H9 (cell line): ENCODE results near the gene ABCB1. TPM values are rescaled to one million over a fixed set of nuclear protein-coding genes. Genes with fewer than 3 reads are reported as not detected.

Source experiments
- DNase-seq: peaks from one replicate; pipeline ENCODE4 v3.0.0-alpha.2; 2017
- H2AFZ ChIP-seq: one replicate; pipeline ENCODE4 v1.6.1; 2013; ENCODE audit warnings: mild to moderate bottlenecking, low read length, control low read depth, moderate library complexity
- H2AK5ac ChIP-seq: 2 replicates; pipeline ENCODE4 v1.6.1; 2013; ENCODE audit warnings: low read length, control low read depth, mixed read lengths; ENCODE audit not compliant: insufficient read length
- H2BK120ac ChIP-seq: one replicate; pipeline ENCODE4 v1.6.1; 2013; ENCODE audit warnings: low read depth, mild to moderate bottlenecking, low read length, control low read depth, inconsistent platforms; ENCODE audit not compliant: poor library complexity, severe bottlenecking
- H2BK12ac ChIP-seq: 2 replicates; pipeline ENCODE4 v1.6.1; 2013; ENCODE audit warnings: low read length, control low read depth, mixed read lengths, low read depth; ENCODE audit not compliant: insufficient read length
- H2BK15ac ChIP-seq: 2 replicates; pipeline ENCODE4 v1.6.1; 2013; ENCODE audit warnings: low read depth, low read length, control low read depth
- H2BK20ac ChIP-seq: one replicate; pipeline ENCODE4 v1.6.1; 2013; ENCODE audit warnings: low read depth, mild to moderate bottlenecking, low read length, control low read depth, inconsistent platforms; ENCODE audit not compliant: poor library complexity, severe bottlenecking
- H2BK5ac ChIP-seq: 2 replicates; pipeline ENCODE4 v1.6.1; 2013; ENCODE audit warnings: low read length, control low read depth, mixed read lengths; ENCODE audit not compliant: insufficient read length
- H3K14ac ChIP-seq: 2 replicates; pipeline ENCODE4 v1.6.1; 2013; ENCODE audit warnings: low read length, control low read depth; ENCODE audit not compliant: insufficient read depth
- H3K18ac ChIP-seq: 2 replicates; pipeline ENCODE4 v1.6.1; 2013; ENCODE audit warnings: low read depth, mild to moderate bottlenecking, mixed read lengths, low read length, control low read depth; ENCODE audit not compliant: insufficient read length
- H3K23ac ChIP-seq: 2 replicates; pipeline ENCODE4 v1.6.1; 2013; ENCODE audit warnings: low read length, control low read depth, mixed read lengths, low read depth; ENCODE audit not compliant: insufficient read length
- H3K23me2 ChIP-seq: 2 replicates; pipeline ENCODE4 v1.6.1; 2013; ENCODE audit warnings: low read depth, mild to moderate bottlenecking, mixed read lengths, low read length, control low read depth; ENCODE audit not compliant: insufficient read length, poor library complexity, severe bottlenecking
- H3K27ac ChIP-seq: 2 replicates; pipeline ENCODE4 v1.5.1; 2013; ENCODE audit warnings: low read length, control low read depth, mixed read lengths, low read depth; ENCODE audit not compliant: insufficient read length
- H3K27me3 ChIP-seq: 2 replicates; pipeline ENCODE4 v1.6.1; 2013; ENCODE audit warnings: low read length, control low read depth, inconsistent platforms; ENCODE audit not compliant: insufficient read depth
- H3K4ac ChIP-seq: 2 replicates; pipeline ENCODE4 v1.6.1; 2013; ENCODE audit warnings: low read depth, mild to moderate bottlenecking, control low read depth, inconsistent platforms, low read length, moderate library complexity
- H3K4me1 ChIP-seq: 2 replicates; pipeline ENCODE4 v1.6.1; 2013; ENCODE audit warnings: low read length, control low read depth, inconsistent platforms; ENCODE audit not compliant: insufficient read depth
- H3K4me2 ChIP-seq: 2 replicates; pipeline ENCODE4 v1.6.1; 2013; ENCODE audit warnings: low read length, control low read depth, mixed read lengths; ENCODE audit not compliant: insufficient read length, insufficient read depth
- H3K56ac ChIP-seq: 2 replicates; pipeline ENCODE4 v1.6.1; 2013; ENCODE audit warnings: low read depth, mild to moderate bottlenecking, mixed read lengths, low read length, control low read depth; ENCODE audit not compliant: insufficient read length
- H3K79me1 ChIP-seq: 2 replicates; pipeline ENCODE4 v1.6.1; 2013; ENCODE audit warnings: low read depth, mild to moderate bottlenecking, moderate library complexity, low read length, control low read depth, inconsistent platforms; ENCODE audit not compliant: insufficient read depth, poor library complexity, severe bottlenecking
- H3K79me2 ChIP-seq: 2 replicates; pipeline ENCODE4 v1.6.1; 2013; ENCODE audit warnings: low read length, control low read depth, inconsistent platforms; ENCODE audit not compliant: insufficient read depth
- H3K9ac ChIP-seq: 2 replicates; pipeline ENCODE4 v1.6.1; 2013; ENCODE audit warnings: low read length, control low read depth, mixed read lengths; ENCODE audit not compliant: insufficient read length; ENCODE audit errors: extremely low read depth
- H3K9me3 ChIP-seq: one replicate; pipeline ENCODE4 v1.6.1; 2013; ENCODE audit warnings: low read depth, low read length, inconsistent platforms; ENCODE audit not compliant: control insufficient read depth
- H3T11ph ChIP-seq: one replicate; pipeline ENCODE4 v1.6.1; 2013; ENCODE audit warnings: mild to moderate bottlenecking, low read length, control low read depth, inconsistent platforms
- H4K20me1 ChIP-seq: one replicate; pipeline ENCODE4 v1.6.1; 2013; ENCODE audit not compliant: control insufficient read depth, insufficient read length, insufficient read depth
- H4K5ac ChIP-seq: 2 replicates; pipeline ENCODE4 v1.6.1; 2013; ENCODE audit warnings: low read depth, mild to moderate bottlenecking, mixed read lengths, low read length, control low read depth; ENCODE audit not compliant: insufficient read length
- H4K8ac ChIP-seq: replicated peaks from 2 replicates; pipeline ENCODE4 v1.6.1; 2013; ENCODE audit warnings: low read length, control low read depth, mixed read lengths, low read depth; ENCODE audit not compliant: insufficient read length
- H4K91ac ChIP-seq: 2 replicates; pipeline ENCODE4 v1.6.1; 2013; ENCODE audit warnings: low read depth, mild to moderate bottlenecking, moderate library complexity, mixed read lengths, low read length, control low read depth; ENCODE audit not compliant: insufficient read length
- H3K27ac Mint-ChIP-seq, 3 experiments: 2 replicates in 2 of 3; 3 replicates in 1 of 3; pipeline ENCODE4 v1.8.0; 2020 to 2021; ENCODE audit warnings: mixed read lengths in 3 of 3, mild to moderate bottlenecking in 1 of 3, moderate library complexity in 1 of 3
- H3K27me3 Mint-ChIP-seq: 2 replicates; pipeline ENCODE4 v1.8.0; 2021; ENCODE audit warnings: low read depth, mild to moderate bottlenecking, moderate library complexity, mixed read lengths
- H3K36me3 Mint-ChIP-seq, 3 experiments: 2 replicates in 2 of 3; 3 replicates in 1 of 3; pipeline ENCODE4 v1.8.0; 2020 to 2021; ENCODE audit warnings: low read depth in 3 of 3, mixed read lengths in 3 of 3; ENCODE audit not compliant: insufficient read depth in 1 of 3
- H3K4me1 Mint-ChIP-seq, 2 experiments: 2 replicates each; pipeline ENCODE4 v1.8.0; 2020; ENCODE audit warnings: mixed read lengths in 2 of 2
- H3K4me3 Mint-ChIP-seq, 2 experiments: 2 replicates in 1 of 2; 3 replicates in 1 of 2; pipeline ENCODE4 v1.8.0; 2020 to 2021; ENCODE audit warnings: mild to moderate bottlenecking in 2 of 2, mixed read lengths in 2 of 2, moderate library complexity in 1 of 2
- H3K9me3 Mint-ChIP-seq, 2 experiments: 2 replicates in 1 of 2; 3 replicates in 1 of 2; pipeline ENCODE4 v1.8.0; 2020; ENCODE audit warnings: mild to moderate bottlenecking in 2 of 2, mixed read lengths in 2 of 2, moderate library complexity in 1 of 2
- WGBS: extraction: QIAGEN DNeasy Blood & Tissue Kit; methylation state at CpG from one replicate; pipeline ENCODE4 v1.1.7; 2013; ENCODE audit warnings: missing lambda C conversion rate, low lambda C conversion rate, mixed read lengths; ENCODE audit not compliant: insufficient read length; ENCODE audit errors: extremely low coverage; 5-methylcytosine and 5-hydroxymethylcytosine counted together
- total RNA-seq: library from RNA; stranded (reverse); gene quantifications from 2 replicates; pipeline ENCODE4 v1.2.1, GENCODE V29; 2021
- TF ChIP-seq, protein P1 (sequence below): fragments of 200-600 bp; sonication (generic); conservative IDR thresholded peaks from 3 replicates; pipeline ENCODE4 v1.8.0; 2021; ENCODE audit warnings: antibody characterized with exemption, mild to moderate bottlenecking

The ABCB1 gene
- total RNA-seq, 1 experiment from 2014 or later = 0.33 TPM

DNA sequence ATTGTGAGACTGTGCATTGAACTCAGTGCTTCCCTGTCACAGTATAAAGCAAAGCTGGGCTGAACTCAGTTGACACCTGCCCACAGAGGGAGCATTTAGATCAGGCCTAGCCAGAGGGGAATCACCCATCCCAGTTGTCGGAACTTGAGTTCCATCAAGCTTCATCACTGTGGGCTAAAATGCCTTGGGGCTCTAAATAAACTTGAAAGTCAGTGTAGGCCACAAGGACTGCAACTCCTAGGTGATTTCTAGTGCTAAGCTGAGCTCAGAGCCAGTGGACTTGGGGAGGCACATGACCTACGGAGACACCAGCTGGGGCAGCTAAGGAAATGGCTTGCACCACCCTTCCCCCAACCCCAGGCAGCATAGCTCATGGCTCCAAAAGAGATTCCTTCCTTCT is 117.6 kb downstream of the ABCB1 start:
- Histone ChIP-seq H2BK5ac (no peak overlapping the region), H3K27me3 (no peaks in the 10 kb centered on the region)
- no peak overlapping the region for H3K4me3 Mint-ChIP-seq

More for the DNA sequence above, 117.6 kb downstream of the ABCB1 start:
- H3K4me1 Mint-ChIP-seq = no peaks in the 10 kb centered on the region
- no peaks in the 10 kb centered on the region for H3K9me3 Mint-ChIP-seq
- Histone ChIP-seq H2AFZ (no peak overlapping the region), H3K27ac (no peak overlapping the region), H3K18ac (no peak overlapping the region), H3K4ac (no peak overlapping the region), H3K4me1 (no peaks in the 10 kb centered on the region), H4K5ac (no peak overlapping the region), H4K91ac (no peak overlapping the region), H2BK12ac (no peak overlapping the region), H3K9ac (no peak overlapping the region), H3K56ac (no peak overlapping the region), H2AK5ac (no peak overlapping the region), H3T11ph (no peak overlapping the region), H3K4me2 (no peak overlapping the region), H2BK120ac (no peak overlapping the region), H3K79me2 (no peaks in the 10 kb centered on the region), H3K23ac (no peak overlapping the region), H2BK15ac (no peak overlapping the region), H3K23me2 (no peaks in the 10 kb centered on the region), H3K9me3 (no peaks in the 10 kb centered on the region), H2BK20ac (no peak overlapping the region), H3K79me1 (no peaks in the 10 kb centered on the region), H4K20me1 (no peaks in the 10 kb centered on the region), H3K14ac (no peak overlapping the region), H4K8ac (no peak overlapping the region)
- no CpG with 5 or more reads among the region's 2 CpGs for WGBS
- peaks cover 3% of the 10 kb centered on the region; the same call in 1 of the 2 replicates for H3K27me3 Mint-ChIP-seq
- TF ChIP-seq, protein P1, sequence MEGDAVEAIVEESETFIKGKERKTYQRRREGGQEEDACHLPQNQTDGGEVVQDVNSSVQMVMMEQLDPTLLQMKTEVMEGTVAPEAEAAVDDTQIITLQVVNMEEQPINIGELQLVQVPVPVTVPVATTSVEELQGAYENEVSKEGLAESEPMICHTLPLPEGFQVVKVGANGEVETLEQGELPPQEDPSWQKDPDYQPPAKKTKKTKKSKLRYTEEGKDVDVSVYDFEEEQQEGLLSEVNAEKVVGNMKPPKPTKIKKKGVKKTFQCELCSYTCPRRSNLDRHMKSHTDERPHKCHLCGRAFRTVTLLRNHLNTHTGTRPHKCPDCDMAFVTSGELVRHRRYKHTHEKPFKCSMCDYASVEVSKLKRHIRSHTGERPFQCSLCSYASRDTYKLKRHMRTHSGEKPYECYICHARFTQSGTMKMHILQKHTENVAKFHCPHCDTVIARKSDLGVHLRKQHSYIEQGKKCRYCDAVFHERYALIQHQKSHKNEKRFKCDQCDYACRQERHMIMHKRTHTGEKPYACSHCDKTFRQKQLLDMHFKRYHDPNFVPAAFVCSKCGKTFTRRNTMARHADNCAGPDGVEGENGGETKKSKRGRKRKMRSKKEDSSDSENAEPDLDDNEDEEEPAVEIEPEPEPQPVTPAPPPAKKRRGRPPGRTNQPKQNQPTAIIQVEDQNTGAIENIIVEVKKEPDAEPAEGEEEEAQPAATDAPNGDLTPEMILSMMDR = no peak
- H3K27ac Mint-ChIP-seq = no peak overlapping the region; a peak in 1 of 7 replicates
- no peaks in the 10 kb centered on the region for H3K36me3 Mint-ChIP-seq
- no peak for DNase-seq
